Neural cell (in vitro differentiated cells): ENCODE measurements around the gene SV2B. TPM values are rescaled to one million over a fixed set of nuclear protein-coding genes. Genes with fewer than 3 reads are reported as not detected.

Experiments
- H2AFZ ChIP-seq: fragments of 200-600, 300-800 bp; sonication (generic), shearing (Covaris generic); 2 replicates; pipeline ENCODE4 v1.6.0; 2014; ENCODE audit warnings: low read depth, mild to moderate bottlenecking, antibody characterized with exemption, low read length, moderate library complexity
- H3F3A ChIP-seq: fragments of 200-600 bp; shearing (Covaris generic); 2 replicates; pipeline ENCODE4 v1.6.1; 2016; ENCODE audit warnings: mild to moderate bottlenecking, moderate library complexity, mixed read lengths, antibody characterized with exemption, low read length; ENCODE audit not compliant: insufficient read depth, poor library complexity, severe bottlenecking
- H3K27ac ChIP-seq: fragments of 200-600, 300-800 bp; sonication (generic), shearing (Covaris generic); 2 replicates; pipeline ENCODE4 v1.5.1; 2014; ENCODE audit warnings: mild to moderate bottlenecking, low read length, moderate library complexity
- H3K27me3 ChIP-seq: fragments of 300-800, 200-600 bp; sonication (generic), shearing (Covaris generic); 2 replicates; pipeline ENCODE4 v1.6.0; 2014; ENCODE audit warnings: mild to moderate bottlenecking, low read depth, low read length, moderate library complexity; ENCODE audit not compliant: insufficient read depth
- H3K36me3 ChIP-seq: fragments of 300-800, 200-600 bp; sonication (generic), shearing (Covaris generic); 2 replicates; pipeline ENCODE4 v1.5.1; 2014; ENCODE audit warnings: mild to moderate bottlenecking, antibody characterized with exemption, low read length, moderate library complexity; ENCODE audit not compliant: insufficient read depth
- H3K4me2 ChIP-seq: fragments of 300-800, 200-600 bp; sonication (generic), shearing (Covaris generic); 2 replicates; pipeline ENCODE4 v1.6.0; 2014; ENCODE audit warnings: mild to moderate bottlenecking, low read length
- H3K4me3 ChIP-seq: fragments of 300-800, 200-600 bp; sonication (generic), shearing (Covaris generic); 2 replicates; pipeline ENCODE4 v1.5.1; 2014; ENCODE audit warnings: mild to moderate bottlenecking, low read length, moderate library complexity
- H3K79me2 ChIP-seq: fragments of 200-600 bp; shearing (Covaris generic); replicated peaks from 2 replicates; pipeline ENCODE4 v1.6.0; 2014; ENCODE audit warnings: mild to moderate bottlenecking, low read length, moderate library complexity; ENCODE audit not compliant: insufficient read depth
- H3K9ac ChIP-seq: fragments of 300-800, 200-600 bp; sonication (generic), shearing (Covaris generic); 2 replicates; pipeline ENCODE4 v1.6.1; 2016; ENCODE audit warnings: mild to moderate bottlenecking, low read length, mixed read lengths
- H3K9me2 ChIP-seq: fragments of 200-600 bp; shearing (Covaris generic); 2 replicates; pipeline ENCODE4 v1.6.1; 2016; ENCODE audit warnings: mild to moderate bottlenecking, low read length, mixed read lengths; ENCODE audit not compliant: insufficient read depth
- H3K9me3 ChIP-seq: fragments of 200-600, 300-800 bp; sonication (generic), shearing (Covaris generic); 2 replicates; pipeline ENCODE4 v1.6.1; 2016; ENCODE audit warnings: mild to moderate bottlenecking, mixed run types, low read length, moderate library complexity, mixed read lengths
- H4K20me1 ChIP-seq: fragments of 200-600 bp; shearing (Covaris generic); 2 replicates; pipeline ENCODE4 v1.6.1; 2016; ENCODE audit warnings: mild to moderate bottlenecking, mixed run types; ENCODE audit not compliant: insufficient read depth
- CTCF ChIP-seq: fragments of 450-650 bp; IDR thresholded peaks from 2 replicates; pipeline ENCODE4 v1.5.1; 2014; ENCODE audit warnings: antibody characterized with exemption, mild to moderate bottlenecking, moderate library complexity; ENCODE audit not compliant: poor library complexity, severe bottlenecking
- EP300 ChIP-seq: fragments of 450-650 bp; conservative IDR thresholded peaks from 2 replicates; pipeline ENCODE4 v1.6.1; 2014; ENCODE audit warnings: antibody characterized with exemption, mild to moderate bottlenecking, moderate library complexity; ENCODE audit not compliant: poor library complexity, severe bottlenecking
- EZH2 ChIP-seq: fragments of 200-600, 300-800 bp; shearing (Covaris generic), sonication (generic); IDR thresholded peaks from 2 replicates; pipeline ENCODE4 v1.6.1; 2014; ENCODE audit warnings: antibody characterized with exemption, low read length, borderline replicate concordance, mild to moderate bottlenecking; ENCODE audit not compliant: insufficient read depth, poor library complexity, severe bottlenecking
- MXI1 ChIP-seq: fragments of 450-650 bp; conservative IDR thresholded peaks from 2 replicates; pipeline ENCODE4 v1.6.1; 2014; ENCODE audit warnings: antibody characterized with exemption, mild to moderate bottlenecking; ENCODE audit not compliant: poor library complexity, severe bottlenecking
- POLR2AphosphoS5 ChIP-seq: IDR thresholded peaks from 2 replicates; pipeline ENCODE4 v1.6.1; 2012
- RAD21 ChIP-seq: fragments of 450-650 bp; conservative IDR thresholded peaks from 2 replicates; pipeline ENCODE4 v1.6.1; 2014; ENCODE audit warnings: antibody characterized with exemption, mild to moderate bottlenecking, moderate library complexity
- SMC3 ChIP-seq: fragments of 450-650 bp; conservative IDR thresholded peaks from 2 replicates; pipeline ENCODE4 v1.6.1; 2014; ENCODE audit warnings: antibody characterized with exemption, mild to moderate bottlenecking, moderate library complexity; ENCODE audit not compliant: poor library complexity
- TAF1 ChIP-seq: IDR thresholded peaks from 2 replicates; pipeline ENCODE4 v1.6.1; 2012; ENCODE audit warnings: low read depth
- polyA plus RNA-seq: library from polyadenylated mRNA; depleted of rRNA; stranded (reverse); fragments of >200 nt; gene quantifications from 2 replicates; pipeline ENCODE4 v1.2.3, GENCODE V29; 2014
- TF ChIP-seq, protein P1 (sequence below): IDR thresholded peaks from 2 replicates; pipeline ENCODE4 v1.6.1; 2012; ENCODE audit warnings: borderline replicate concordance

The SV2B gene
- polyA plus RNA-seq, 1 donor from 2014 or later = 0.38 TPM

DNA sequence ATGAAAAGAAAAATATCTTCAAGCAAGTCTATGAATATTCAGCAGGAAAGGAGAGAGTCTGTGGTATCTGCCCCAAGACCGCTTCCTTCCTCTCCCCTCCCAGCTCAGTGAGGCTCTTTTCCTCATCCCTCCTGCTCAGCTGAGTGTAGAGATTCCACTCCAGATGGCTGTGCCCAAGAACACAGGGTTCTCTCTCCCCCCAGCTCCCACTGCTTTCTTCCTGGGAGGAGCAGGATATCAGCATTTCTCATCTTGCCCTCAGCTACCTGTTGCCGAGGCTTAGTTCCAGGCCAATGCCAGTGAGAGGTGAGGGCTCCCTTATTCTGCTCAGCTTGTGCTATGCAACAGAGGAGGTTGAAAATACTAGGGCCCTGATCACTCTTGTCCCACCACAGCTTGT is 211.9 kb downstream of the SV2B start:
- Histone ChIP-seq H3K36me3 (no peaks in the 10 kb centered on the region), H3K9me2 (no peaks in the 10 kb centered on the region), H3K27ac (no peak overlapping the region), H3K79me2 (no peaks in the 10 kb centered on the region), H3K9ac (no peak overlapping the region), H3K9me3 (no peaks in the 10 kb centered on the region), H2AFZ (no peak overlapping the region), H3K4me3 (no peak overlapping the region), H3K4me2 (no peak overlapping the region), H4K20me1 (no peaks in the 10 kb centered on the region), H3K27me3 (no peaks in the 10 kb centered on the region), H3F3A (no peaks in the 10 kb centered on the region)
- no peak for TF ChIP-seq SMC3

DNA sequence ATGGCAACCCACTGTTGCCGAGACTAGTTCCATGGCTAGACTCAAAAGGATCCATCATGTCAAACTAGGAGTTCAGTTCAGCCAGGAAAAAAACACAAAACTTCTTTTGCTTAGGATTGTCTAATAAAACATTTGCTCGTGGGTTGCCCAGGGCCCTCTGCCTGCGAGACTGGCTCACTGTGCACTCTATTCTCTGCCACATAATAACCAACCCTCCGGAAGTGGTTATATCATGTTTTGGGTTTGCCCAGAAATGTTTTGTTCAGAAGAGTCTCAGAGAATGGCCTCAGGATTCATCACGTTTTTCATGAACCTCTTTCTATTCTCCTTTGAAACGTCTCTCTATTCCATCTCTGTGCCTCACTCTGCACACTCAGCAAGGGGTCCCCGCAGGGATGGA is 216.1 kb downstream of the SV2B start:
- Histone ChIP-seq H3F3A (no peaks in the 10 kb centered on the region), H3K9ac (no peak overlapping the region), H3K79me2 (no peaks in the 10 kb centered on the region), H3K4me3 (no peak overlapping the region), H3K9me3 (no peaks in the 10 kb centered on the region), H3K27ac (no peak overlapping the region), H2AFZ (no peak overlapping the region), H3K36me3 (no peaks in the 10 kb centered on the region), H3K27me3 (no peaks in the 10 kb centered on the region), H4K20me1 (no peaks in the 10 kb centered on the region), H3K9me2 (no peaks in the 10 kb centered on the region), H3K4me2 (no peak overlapping the region)
- no peak for TF ChIP-seq RAD21
- no peak for TF ChIP-seq TAF1
- no peak for TF ChIP-seq SMC3
- no peak for TF ChIP-seq CTCF
- TF ChIP-seq MXI1 = no peak
- TF ChIP-seq, protein P1, sequence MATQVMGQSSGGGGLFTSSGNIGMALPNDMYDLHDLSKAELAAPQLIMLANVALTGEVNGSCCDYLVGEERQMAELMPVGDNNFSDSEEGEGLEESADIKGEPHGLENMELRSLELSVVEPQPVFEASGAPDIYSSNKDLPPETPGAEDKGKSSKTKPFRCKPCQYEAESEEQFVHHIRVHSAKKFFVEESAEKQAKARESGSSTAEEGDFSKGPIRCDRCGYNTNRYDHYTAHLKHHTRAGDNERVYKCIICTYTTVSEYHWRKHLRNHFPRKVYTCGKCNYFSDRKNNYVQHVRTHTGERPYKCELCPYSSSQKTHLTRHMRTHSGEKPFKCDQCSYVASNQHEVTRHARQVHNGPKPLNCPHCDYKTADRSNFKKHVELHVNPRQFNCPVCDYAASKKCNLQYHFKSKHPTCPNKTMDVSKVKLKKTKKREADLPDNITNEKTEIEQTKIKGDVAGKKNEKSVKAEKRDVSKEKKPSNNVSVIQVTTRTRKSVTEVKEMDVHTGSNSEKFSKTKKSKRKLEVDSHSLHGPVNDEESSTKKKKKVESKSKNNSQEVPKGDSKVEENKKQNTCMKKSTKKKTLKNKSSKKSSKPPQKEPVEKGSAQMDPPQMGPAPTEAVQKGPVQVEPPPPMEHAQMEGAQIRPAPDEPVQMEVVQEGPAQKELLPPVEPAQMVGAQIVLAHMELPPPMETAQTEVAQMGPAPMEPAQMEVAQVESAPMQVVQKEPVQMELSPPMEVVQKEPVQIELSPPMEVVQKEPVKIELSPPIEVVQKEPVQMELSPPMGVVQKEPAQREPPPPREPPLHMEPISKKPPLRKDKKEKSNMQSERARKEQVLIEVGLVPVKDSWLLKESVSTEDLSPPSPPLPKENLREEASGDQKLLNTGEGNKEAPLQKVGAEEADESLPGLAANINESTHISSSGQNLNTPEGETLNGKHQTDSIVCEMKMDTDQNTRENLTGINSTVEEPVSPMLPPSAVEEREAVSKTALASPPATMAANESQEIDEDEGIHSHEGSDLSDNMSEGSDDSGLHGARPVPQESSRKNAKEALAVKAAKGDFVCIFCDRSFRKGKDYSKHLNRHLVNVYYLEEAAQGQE = no peak
- no peak for TF ChIP-seq EP300
- TF ChIP-seq EZH2 = no peak
- TF ChIP-seq POLR2AphosphoS5 = no peak

- H3K36me3 ChIP-seq = no peaks in the 10 kb centered on the region
- H3K9me2 ChIP-seq = no peaks in the 10 kb centered on the region
- H4K20me1 ChIP-seq = no peaks in the 10 kb centered on the region
- H3K9me3 ChIP-seq = no peaks in the 10 kb centered on the region
- no peak for TF ChIP-seq CTCF
- TF ChIP-seq SMC3 = no peak
- no peak for TF ChIP-seq MXI1
- no peak for TF ChIP-seq RAD21
- TF ChIP-seq, protein P1 = no peak
- no peak for TF ChIP-seq TAF1
- no peak for TF ChIP-seq EP300
- no peak for TF ChIP-seq EZH2
- TF ChIP-seq POLR2AphosphoS5 = no peak
- H3K79me2 ChIP-seq = no peaks in the 10 kb centered on the region
- H3K9ac ChIP-seq = no peak overlapping the region
- no peaks in the 10 kb centered on the region for H3F3A ChIP-seq
- no peak overlapping the region for H3K4me3 ChIP-seq
- no peak overlapping the region for H2AFZ ChIP-seq
- H3K4me2 ChIP-seq = no peak overlapping the region
- no peaks in the 10 kb centered on the region for H3K27me3 ChIP-seq
- no peak overlapping the region for H3K27ac ChIP-seq
Measured at GRCh38 chr15:91318516-91318915, 218.5 kb downstream of the SV2B start.
